ENCODE data around the gene CMAS.
"Not testable (repeated sequence)": the region's sequence is repeated elsewhere in the genome, so short reads cannot be mapped to it uniquely, and the experiment has no call there.

CMAS gene

DNA sequence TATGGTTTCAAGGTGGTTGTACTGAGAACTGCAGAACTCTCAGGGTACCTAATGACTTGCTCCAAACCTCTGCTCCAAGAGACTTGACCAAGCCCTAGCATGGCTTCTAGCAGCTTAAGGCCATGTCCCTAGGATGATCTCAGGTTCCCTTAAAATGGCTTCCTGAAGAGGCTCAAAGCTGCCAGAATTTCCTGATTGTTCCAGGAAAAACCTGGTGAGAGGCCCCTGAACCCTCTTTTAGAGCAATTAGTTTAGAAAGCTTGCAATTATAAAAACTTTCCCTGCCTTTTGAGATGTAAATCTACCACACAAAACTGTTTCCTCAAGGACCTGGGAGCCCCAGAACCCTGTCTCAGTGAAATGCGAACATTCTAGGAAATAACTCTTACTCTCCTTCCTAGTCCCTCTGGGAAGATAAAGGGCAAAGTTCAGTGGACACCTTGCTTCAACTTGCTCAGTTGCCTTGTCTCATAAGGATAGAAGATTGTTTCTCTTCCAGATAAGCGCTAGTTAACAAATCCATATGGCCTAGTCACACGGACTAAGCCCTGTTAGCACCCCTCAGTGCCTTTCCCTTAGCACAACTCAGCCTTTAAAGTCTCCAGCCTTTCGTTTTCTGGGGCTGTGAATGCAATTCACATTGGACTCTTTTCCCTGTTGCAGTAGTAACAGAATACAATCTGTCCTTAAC, 2.5 kb downstream of the CMAS start:
- DNase-seq = no peak

DNA sequence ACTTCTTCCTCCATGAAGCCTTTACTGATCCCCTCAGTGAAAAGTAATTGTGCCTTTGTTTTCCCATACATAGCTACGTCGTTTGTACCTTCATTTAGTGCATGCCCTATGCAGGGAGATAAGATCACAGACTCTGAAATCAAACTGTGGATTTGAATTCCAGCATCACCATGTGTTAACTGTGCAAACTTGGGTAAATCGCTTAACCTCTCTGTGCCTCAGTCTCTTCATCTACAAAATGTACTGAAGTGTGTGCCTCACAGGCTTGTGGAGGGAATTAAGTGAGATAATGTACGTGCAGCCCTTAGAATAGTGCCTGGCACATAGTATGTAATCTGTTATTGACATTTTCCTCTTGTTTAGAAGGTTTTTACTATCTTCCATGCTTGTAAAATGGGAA, 4.1 kb downstream of the CMAS start:
- no peak for DNase-seq

DNA sequence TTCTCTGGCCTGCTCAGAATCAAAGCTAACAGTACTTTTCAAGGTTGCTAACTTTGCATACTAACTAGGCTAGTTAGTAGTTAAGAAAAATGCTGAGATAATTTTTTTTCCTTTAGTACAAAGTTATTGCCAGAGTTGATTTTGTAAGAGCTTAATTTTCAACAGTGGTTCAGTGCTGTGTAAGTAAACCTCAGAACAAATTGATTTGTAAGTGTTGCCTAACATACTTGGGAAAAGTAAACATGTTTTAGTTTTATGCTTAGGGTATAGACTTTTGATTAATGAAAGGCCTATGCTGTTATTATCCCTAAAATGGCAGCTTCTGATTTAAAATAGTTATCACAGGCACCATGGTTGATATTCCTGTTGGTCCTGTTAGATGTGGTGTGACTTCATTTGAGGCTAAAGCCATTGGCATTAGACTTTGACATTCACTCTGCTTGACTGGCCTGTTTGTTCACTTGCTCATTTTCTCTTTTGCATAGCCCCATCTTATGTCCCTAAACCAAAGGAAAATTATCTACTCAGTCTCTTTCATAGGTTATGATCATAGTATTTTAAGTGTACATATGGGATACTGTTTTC, 5.2 kb downstream of the CMAS start:
- no peak for DNase-seq

DNA sequence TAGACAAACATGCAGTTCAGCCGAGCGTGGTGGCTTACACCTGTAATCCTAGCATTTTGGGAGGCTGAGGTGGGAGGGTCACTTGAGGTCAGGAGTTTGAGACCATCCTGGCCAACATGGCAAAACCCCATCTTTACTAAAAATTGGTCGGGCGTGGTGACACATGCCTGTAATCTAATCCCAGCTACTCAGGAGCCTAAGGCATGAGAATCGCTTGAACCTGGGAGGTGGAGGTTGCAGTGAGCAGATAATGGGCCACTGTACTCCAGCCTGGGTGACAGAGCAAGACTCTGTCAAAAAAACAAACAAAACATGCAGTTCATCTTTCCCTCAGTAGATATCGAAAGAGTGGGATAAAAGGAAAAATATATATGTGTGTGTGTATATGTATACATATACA, 7.0 kb downstream of the CMAS start:
- not testable (repeated sequence) for DNase-seq

DNA sequence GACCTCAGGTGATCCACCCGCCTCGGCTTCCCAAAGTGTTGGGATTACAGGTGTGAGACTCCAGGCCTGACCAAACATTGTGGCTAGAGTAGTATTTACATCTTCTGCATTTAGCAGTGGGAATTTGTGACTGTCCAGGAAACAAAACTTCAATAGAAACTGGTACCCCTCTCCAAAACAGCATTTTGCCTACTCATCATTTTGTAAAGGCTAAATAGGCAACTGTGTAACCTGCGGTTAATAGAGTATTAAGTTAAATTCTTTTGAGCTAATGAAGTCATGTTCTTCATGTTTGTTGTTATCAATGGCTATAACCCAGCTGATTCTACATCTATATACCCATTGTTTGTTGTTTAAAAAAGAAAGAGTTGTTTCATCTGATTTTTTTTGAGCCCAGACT, 8.1 kb downstream of the CMAS start:
- DNase-seq = no peak

DNA sequence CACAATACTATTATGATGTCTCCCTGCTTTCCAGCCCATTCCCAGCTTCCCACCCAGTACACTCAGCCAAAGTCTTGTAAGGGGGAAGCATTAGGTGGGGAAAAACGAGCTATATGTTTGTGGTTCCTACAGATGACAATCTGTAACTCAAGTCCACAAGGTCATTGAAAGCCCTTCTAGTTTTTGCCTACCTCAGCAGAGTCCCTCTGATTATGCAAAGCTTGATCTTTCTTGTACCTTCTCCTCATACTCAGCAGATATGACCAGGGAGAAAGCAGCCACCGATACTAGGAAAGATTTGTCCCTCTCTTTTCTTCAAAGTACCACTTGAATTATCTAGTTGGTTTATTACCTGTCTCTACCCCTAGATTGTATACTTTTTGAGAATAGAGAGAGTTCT, 10.6 kb downstream of the CMAS start:
- no peak for DNase-seq

DNA sequence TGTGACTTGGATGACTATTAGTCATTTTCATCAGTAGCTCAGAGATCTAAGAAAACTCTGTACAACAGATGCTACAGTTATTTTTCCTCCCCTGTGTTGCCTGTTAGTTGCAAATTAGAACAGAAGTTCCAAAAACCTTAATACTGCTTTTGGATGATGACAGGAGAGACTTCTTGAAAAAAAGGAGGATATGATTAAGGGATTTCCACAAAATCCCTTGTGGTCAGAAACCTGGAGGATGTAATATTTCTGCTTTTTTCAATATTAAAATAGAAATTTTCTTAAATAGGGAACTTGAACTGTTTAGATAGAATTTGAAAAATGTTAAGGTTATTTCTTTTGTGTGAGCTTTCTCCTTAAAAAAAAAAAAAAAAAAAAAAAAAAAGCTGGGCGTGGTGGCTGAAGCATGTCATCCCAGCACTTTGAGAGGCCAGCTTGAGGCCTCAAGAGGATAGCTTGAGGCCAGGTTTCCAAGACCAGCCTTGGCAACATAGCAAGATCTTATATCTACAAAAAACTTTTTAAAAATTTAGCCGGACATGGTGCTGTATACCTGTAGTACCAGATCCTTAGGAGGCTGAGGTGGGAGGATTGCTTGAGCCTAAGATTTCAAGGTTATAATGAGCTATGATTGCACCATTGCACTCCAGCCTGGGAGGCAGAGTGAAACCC, 14.1 kb downstream of the CMAS start:
- DNase-seq = peak; percentile 56

DNA sequence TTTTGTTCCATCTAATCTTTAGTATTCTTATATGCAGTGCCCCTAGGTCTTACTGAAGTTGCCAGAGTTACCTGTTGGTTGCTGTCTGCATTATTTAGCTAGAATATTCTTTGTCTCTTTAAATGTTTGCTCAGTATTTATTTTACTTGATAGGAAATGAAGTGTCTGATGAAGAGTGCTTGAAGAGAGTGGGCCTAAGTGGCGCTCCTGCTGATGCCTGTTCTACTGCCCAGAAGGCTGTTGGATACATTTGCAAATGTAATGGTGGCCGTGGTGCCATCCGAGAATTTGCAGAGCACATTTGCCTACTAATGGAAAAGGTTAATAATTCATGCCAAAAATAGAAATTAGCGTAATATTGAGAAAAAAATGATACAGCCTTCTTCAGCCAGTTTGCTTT, 18.9 kb downstream of the CMAS start:
- DNase-seq = no peak

DNA sequence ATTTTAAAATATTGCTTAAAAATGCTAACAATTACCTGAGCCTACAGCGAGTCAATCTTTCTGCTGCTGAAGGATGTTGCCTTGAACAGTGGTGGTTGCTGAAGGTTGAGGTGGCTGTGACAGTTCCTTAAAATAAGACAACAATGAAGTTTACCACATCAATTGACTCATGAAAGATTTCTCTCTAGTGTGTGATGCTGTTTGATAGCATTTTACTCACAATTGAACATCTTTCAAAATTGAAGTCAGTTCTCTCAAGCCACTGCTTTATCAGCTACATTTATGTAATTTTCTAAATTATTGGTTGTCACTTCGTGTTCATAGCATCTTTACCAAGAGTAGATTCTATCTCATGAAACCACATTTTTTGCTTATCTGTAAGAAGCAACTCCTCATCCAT, 20.3 kb downstream of the CMAS start:
- DNase-seq = no peak

DNA sequence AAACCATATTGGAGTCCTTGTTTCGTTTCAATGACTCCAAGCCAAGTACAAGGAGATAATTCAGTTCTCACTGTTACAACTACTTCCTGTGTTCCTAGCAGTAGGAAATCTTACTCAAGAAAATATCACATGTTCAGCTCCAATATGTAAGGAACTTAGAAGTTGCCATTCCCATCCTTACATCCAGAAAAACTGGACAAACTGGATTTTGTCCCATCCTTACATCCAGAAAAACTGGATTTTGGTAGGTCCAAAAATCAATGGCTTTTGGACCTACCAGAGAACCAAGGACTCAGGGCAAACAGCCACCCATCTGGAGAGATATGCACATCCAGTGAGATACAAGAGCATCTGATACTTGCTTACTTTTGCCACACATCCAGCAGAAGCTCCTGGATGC, 23.8 kb downstream of the CMAS start:
- DNase-seq = no peak

DNA sequence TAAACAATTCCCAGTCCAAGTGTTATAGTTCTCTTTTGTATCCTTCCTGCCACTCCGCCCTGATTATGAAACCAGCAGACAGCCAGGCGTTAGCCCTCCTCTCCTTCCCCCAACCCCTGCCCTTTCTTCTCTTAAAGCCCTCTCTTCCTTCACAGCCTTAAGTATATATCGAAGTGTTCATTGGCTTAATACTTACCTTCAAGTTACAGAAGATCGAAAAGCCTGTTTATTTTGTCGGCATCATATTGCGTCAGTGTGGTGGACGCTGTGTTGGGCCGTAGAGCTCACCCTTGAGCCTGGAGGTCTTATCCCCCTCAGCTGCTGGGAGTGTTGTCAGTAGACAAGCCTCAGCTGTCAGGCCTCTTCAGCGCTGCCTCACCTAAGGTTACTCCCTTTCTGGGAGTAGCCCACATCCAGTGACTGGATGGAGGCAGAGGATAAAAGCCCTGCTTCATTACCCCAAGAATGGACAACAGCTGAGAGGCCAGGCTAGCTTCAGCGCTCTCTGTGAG, 36.2 kb downstream of the CMAS start:
- DNase-seq = no peak

DNA sequence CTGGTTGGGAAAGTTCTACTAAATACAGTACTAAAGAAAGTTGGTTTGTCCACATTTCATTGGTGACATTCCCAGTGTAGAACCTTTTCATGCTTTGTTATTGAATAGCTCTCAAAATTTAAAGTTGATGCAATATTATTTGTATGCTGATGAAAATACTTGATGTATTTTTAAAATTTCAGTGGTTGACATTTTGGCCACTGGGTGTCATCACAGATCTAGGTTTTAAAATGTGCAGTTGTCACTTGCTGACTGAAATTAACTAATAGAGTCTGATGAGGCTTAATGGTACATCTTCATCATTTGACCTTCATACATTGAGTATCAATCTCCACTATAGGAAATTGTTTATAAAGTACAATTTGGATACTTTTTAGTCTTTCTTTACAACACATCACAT, 37.1 kb downstream of the CMAS start:
- DNase-seq = peak; percentile 21

DNA sequence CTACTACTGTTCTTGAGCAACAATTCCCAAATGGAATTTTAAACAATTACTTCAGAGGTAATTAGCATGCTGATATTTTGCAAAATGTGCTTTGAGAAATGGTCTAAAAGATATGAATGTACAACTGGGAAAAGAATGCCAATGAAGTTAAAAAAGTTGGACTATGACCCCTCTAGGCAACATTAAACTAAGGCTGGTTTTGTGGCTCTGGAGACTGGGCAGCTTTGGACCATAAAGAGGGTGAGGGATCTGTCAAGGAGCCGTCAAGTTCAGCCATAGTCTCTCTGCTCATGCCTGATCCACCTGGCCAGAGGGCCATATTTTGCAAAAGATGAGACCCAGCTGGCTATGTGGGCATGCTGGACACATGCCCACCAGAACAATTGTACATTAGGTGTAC, 38.8 kb downstream of the CMAS start:
- DNase-seq = no peak

DNA sequence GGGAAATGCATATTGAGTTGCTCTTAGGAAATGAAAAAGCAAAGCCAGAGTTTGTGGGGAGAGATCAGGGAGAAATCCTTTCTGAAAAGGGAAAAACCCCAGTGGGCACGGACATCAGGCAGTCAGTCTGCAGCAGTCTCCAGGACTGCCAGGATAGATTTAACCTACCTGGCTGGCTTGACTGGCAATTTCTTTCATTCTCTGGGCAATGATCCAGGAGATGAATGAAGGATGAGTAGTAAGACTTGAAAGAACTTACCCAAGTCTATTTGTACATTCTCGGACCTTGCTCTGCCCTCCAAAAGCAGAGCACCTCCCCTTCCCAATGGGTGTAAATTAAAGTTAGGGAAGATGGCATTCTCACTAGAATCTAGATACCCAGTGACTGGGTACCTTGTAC, 42.9 kb downstream of the CMAS start:
- DNase-seq = no peak

DNA sequence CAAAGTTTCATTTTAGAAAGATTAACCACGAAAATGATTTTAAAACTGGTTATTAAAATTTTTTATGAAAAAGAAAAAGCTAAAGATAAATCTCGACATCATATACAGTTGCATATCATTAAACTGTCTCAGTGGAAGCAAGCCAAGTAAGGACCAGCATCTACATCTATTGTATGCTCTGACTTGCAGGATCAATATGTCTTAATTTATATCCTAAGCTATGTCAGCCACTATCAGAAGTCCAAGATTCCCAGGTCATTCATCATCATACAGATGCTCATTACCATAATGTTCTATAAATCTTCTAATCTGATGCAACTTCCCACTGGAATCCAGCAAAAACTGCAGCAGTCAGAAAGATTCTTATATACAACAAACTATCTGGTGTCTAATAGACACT, 43.5 kb downstream of the CMAS start:
- no peak for DNase-seq

DNA sequence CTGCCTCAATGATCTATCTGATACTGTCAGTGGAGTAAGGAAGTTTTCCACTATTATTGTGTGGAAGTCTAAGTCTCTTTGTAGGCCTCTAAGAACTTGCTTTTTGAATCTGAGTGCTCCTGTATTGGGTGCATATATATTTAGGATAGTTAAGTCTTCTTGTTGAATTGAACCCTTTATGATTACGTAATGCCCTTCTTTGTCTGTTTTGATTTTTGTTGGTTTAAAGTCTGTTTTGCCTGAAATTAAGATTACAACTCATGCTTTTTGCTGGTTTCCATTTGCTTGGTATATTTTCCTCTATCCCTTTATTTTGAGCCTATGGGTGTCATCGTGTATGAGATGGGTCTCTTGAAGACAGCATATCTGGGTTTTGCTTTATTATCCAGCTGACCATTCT, 53.0 kb downstream of the CMAS start:
- DNase-seq = not testable (repeated sequence)

DNA sequence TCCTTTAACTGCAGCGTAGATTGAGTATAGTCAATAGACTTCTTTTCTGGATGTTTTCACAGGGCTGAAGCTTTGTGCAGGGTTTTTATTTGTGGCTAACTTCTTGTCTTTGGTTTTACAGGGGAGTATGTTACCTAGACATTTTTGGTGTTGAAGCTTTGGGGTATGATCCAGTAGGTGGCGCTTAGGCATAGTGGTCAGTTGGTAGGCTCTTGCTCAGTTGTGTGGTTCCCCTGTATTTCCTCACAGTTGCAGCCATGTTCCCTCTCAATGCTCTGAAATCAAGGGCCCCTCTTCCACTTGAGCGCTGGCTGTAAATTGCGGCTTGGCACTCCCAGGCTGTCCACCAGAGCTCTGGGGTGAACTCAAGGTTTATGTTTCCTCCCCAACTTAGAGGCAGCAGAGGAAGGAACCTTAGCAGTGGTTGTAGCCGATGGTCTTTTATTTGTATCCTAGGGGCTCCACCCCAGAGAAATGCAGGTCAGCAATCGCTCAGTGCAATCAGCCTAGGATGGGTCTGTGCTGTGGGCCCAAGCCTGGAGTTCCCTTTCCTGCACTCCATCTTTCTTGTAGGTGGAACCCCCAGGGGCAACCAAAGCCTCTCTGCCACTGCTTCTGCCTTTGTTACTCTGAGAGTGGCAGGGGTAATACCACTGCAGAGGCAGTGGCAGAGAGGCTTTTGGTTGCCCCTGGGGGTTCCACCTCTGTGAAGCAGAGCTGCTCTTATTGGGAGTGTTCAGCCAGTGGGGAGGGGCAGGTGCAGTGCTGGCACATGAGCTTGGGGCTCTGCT, 55.1 kb downstream of the CMAS start:
- peak; percentile 83 for DNase-seq

DNA sequence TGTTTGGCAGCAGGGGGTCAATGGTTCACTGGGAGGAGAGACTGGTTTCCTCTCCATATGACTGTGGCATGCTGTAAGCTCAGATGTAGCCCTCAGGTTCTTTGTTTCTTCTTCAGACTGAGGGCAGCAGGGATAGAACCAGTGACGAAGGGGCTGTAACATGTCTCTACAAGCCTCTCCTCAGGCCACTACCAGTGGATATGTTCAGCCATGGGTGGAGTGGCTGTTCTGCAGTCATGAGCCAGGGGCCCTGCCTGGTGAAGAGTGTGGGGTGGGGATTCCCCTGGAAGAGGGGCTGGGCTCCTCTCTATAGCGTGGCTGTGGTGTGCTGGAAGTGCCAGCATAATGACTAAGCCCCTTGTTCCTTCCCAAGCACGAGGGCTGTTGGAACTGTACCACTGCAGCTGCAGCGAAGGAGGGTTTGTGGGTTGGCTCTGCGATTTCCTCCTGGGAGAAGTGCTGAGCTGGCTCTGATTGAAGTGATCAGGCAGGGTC, 55.8 kb downstream of the CMAS start:
- peak; percentile 88 for DNase-seq

DNA sequence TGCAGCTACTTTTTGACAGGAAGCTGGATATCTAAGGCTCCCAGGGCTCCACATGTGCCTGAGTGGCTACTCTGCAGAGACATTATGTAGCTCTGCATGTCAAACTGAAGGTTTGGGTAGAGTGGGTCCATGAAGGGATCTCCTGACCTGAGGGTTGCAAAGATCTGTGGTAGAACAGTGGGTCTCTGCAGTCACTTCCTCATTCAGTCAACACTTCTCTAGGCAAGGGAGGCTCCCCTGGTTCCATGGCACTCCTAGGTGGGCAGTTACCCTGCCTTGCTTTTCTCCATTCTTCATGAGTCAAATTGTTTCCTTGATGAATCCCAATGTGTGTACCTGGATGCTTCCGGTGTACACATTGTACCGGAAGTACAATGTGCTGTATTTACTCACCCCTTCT, 57.4 kb downstream of the CMAS start:
- DNase-seq = peak; percentile 64

DNA sequence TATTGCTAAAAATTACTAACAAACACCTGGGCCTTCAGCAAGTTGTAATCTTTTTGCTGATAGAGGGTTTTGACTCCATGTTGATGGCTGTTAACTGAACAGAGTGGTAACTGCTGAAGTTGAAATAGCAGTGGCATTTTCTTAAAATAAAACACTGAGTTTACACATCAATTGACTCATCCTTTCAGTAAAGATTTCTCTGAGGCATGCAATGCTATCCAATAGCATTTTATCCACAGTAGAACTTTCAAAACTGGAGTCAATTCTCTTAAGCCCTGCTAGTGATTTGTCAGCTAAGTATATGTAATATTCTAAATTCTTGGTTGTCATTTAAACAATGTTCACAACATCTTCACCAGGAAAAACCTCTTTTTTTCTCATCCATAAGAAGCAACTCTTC, 59.5 kb downstream of the CMAS start:
- DNase-seq = no peak

DNA sequence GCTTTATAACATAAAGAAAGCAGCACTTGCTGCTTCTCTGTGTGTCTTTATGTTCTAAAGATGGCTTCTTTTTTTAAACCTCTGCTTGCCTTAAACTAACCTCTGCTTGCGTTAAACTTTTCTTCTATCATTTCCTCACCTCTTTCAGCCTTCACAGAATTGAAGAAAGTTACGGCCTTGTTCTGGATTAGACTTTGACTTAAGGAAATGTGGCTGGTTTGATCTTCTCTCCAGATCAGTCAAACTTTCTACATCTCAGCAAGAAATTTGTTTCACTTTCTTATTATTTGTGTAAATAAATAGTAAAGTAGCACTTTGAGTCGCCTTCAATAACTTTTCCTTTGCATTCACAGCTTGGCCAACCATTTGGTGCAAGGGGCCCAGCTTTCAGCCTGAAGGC, 64.2 kb downstream of the CMAS start:
- no peak for DNase-seq

All from MV-4-11 (cell line).